Panc1 (cell line): ENCODE data around the gene DDX55. TPM values are rescaled to one million over a fixed set of nuclear protein-coding genes. Genes with fewer than 3 reads are reported as not detected.

Experiments
- ATAC-seq: fragments of 200-7000 bp; cut with Tn5 transposase; 2 replicates; pipeline ENCODE4 v1.9.1; 2020; ENCODE audit warnings: mild to moderate bottlenecking, moderate library complexity
- BruUV-seq: library from RNA; stranded (reverse); fragments of 400-500 nt; replicated peaks from 2 replicates; lab custom pipeline; 2021; lab: Mats Ljungman, UMichigan
- CTCF ChIA-PET: fragments of 300-600 bp; sonication (Branson Sonifier 250); formaldehyde crosslinking; loops from one replicate; lab custom pipeline; 2022; ENCODE audit warnings: antibody characterized with exemption; lab: Charles Lee
- POLR2A ChIA-PET: fragments of 300-600 bp; sonication (Branson Sonifier 250); formaldehyde crosslinking; loops from one replicate; lab custom pipeline; 2022; ENCODE audit warnings: antibody characterized with exemption; lab: Charles Lee
- DNase-seq: peaks from one replicate; pipeline ENCODE4 v3.0.0-alpha.2; 2010; ENCODE audit warnings: low read depth, low spot score
- H3K27ac ChIP-seq: 2 replicates; pipeline ENCODE4 v1.5.1; 2011; ENCODE audit warnings: mild to moderate bottlenecking, low read length, inconsistent platforms
- H3K27me3 ChIP-seq: fragments of 200-500 bp; sonication (Bioruptor generic); 2 replicates; pipeline ENCODE4 v1.6.0; 2014; ENCODE audit warnings: low read length, inconsistent platforms; ENCODE audit not compliant: control insufficient read depth, insufficient read depth
- H3K36me3 ChIP-seq: fragments of 200-500 bp; sonication (Bioruptor generic); 2 replicates; pipeline ENCODE4 v1.5.1; 2014; ENCODE audit warnings: inconsistent platforms, mild to moderate bottlenecking, low read length, moderate library complexity; ENCODE audit not compliant: control insufficient read depth, insufficient read depth
- H3K4me1 ChIP-seq: 2 replicates; pipeline ENCODE4 v1.5.1; 2011; ENCODE audit warnings: inconsistent platforms, mild to moderate bottlenecking, low read length, moderate library complexity; ENCODE audit not compliant: control insufficient read depth, insufficient read depth
- H3K4me3 ChIP-seq, 2 experiments: 2 replicates each; pipeline ENCODE4 v1.5.1; 2011 to 2012; ENCODE audit warnings: low read depth in 2 of 2, low read length in 2 of 2, mild to moderate bottlenecking in 2 of 2, inconsistent platforms in 1 of 2, moderate library complexity in 1 of 2
- H3K9me3 ChIP-seq: fragments of 200-500 bp; sonication (Bioruptor generic); 2 replicates; pipeline ENCODE4 v1.5.1; 2014; ENCODE audit warnings: low read depth, mild to moderate bottlenecking, inconsistent platforms, low read length, moderate library complexity; ENCODE audit not compliant: control insufficient read depth, insufficient read depth
- POLR2AphosphoS5 ChIP-seq: IDR thresholded peaks from 2 replicates; pipeline ENCODE4 v1.6.1; 2012; ENCODE audit warnings: mild to moderate bottlenecking, low read depth, low read length, moderate library complexity
- SIN3A ChIP-seq: IDR thresholded peaks from 2 replicates; pipeline ENCODE4 v1.6.1; 2012; ENCODE audit warnings: low read depth, mild to moderate bottlenecking, low read length, moderate library complexity, borderline replicate concordance; ENCODE audit not compliant: insufficient read depth
- TCF7L2 ChIP-seq: IDR thresholded peaks from 2 replicates; pipeline ENCODE4 v1.6.1; 2011; ENCODE audit warnings: mild to moderate bottlenecking, low read depth, low read length, inconsistent platforms
- in situ Hi-C: cut with HindIII; loops from 2 replicates; pipeline ENCODE4 v1.10.0; 2016; ENCODE audit warnings: low sequenced_read_pairs, low pct_unique_long_range_greater_than_20kb
- intact Hi-C: fragments of 100-400 bp; cut with micrococcal nuclease; formaldehyde crosslinking; loops from one replicate; pipeline ENCODE4 v1.10.0; 2022; ENCODE audit not compliant: unreplicated experiment
- total RNA-seq: library from RNA; stranded (reverse); gene quantifications from one replicate; pipeline ENCODE4 v1.2.1, GENCODE V29; 2021; ENCODE audit not compliant: unreplicated experiment
- TF ChIP-seq, protein P1 (sequence below), 2 experiments: IDR thresholded peaks; 2 replicates each; pipeline ENCODE4 v1.6.1; 2011 to 2012; ENCODE audit warnings: low read depth in 2 of 2, control low read depth in 1 of 2, low read length in 1 of 2, mild to moderate bottlenecking in 1 of 2, moderate library complexity in 1 of 2; ENCODE audit not compliant: insufficient read depth in 1 of 2
- TF ChIP-seq, protein P2 (sequence below): fragments of 450-650 bp; IDR thresholded peaks from 2 replicates; pipeline ENCODE4 v1.5.1; 2017; ENCODE audit warnings: mild to moderate bottlenecking

The DDX55 gene
- total RNA-seq, 1 experiment from 2014 or later, result 46.3 TPM

DNA sequence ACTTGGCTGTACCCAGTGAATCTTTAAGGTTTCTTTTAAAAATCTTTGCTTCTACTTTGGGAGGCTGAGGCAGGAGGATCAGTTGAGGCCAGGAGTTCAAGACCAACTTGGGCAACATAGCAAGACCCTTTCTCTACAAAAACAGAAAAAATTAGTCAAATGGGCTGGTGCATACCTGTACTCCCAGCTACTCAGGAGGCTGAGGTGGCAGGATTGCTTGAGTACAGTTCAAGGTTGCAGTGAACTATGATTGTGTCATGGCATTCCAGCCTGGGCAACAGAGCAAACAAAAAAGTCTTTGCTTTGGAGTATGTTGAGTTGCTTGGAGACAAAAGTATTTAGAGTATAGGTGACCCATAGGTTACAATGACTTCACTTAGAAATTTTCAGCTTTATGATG lies 6.2 kb upstream of the DDX55 start:
- ChIA-PET CTCF (no interaction called here), POLR2A (no interaction called here)
- H3K4me3 ChIP-seq, result no peak overlapping the region
- H3K4me1 ChIP-seq, result peaks cover under 1% of the 10 kb centered on the region; the same call in 1 of the 2 replicates
- H3K27ac ChIP-seq, result no peak overlapping the region
- 0 out of 2 replicates have a peak, but pooled peaks have one; percentile 56 for ATAC-seq
- intact Hi-C loops, result no loop called here
- no TSS peak for BruUV-seq
- in situ Hi-C loops, result no loop called here
- H3K27me3 ChIP-seq, result no peaks in the 10 kb centered on the region
- TF ChIP-seq TCF7L2, result no peak
- TF ChIP-seq, protein P1, sequence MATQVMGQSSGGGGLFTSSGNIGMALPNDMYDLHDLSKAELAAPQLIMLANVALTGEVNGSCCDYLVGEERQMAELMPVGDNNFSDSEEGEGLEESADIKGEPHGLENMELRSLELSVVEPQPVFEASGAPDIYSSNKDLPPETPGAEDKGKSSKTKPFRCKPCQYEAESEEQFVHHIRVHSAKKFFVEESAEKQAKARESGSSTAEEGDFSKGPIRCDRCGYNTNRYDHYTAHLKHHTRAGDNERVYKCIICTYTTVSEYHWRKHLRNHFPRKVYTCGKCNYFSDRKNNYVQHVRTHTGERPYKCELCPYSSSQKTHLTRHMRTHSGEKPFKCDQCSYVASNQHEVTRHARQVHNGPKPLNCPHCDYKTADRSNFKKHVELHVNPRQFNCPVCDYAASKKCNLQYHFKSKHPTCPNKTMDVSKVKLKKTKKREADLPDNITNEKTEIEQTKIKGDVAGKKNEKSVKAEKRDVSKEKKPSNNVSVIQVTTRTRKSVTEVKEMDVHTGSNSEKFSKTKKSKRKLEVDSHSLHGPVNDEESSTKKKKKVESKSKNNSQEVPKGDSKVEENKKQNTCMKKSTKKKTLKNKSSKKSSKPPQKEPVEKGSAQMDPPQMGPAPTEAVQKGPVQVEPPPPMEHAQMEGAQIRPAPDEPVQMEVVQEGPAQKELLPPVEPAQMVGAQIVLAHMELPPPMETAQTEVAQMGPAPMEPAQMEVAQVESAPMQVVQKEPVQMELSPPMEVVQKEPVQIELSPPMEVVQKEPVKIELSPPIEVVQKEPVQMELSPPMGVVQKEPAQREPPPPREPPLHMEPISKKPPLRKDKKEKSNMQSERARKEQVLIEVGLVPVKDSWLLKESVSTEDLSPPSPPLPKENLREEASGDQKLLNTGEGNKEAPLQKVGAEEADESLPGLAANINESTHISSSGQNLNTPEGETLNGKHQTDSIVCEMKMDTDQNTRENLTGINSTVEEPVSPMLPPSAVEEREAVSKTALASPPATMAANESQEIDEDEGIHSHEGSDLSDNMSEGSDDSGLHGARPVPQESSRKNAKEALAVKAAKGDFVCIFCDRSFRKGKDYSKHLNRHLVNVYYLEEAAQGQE (IDR thresholded peaks at IDR 0.05; ENCODE audit: insufficient read depth in 1 of 2, low read depth in 2 of 2, low read length in 1 of 2), result no peak
- no peak for TF ChIP-seq SIN3A
- TF ChIP-seq, protein P2, sequence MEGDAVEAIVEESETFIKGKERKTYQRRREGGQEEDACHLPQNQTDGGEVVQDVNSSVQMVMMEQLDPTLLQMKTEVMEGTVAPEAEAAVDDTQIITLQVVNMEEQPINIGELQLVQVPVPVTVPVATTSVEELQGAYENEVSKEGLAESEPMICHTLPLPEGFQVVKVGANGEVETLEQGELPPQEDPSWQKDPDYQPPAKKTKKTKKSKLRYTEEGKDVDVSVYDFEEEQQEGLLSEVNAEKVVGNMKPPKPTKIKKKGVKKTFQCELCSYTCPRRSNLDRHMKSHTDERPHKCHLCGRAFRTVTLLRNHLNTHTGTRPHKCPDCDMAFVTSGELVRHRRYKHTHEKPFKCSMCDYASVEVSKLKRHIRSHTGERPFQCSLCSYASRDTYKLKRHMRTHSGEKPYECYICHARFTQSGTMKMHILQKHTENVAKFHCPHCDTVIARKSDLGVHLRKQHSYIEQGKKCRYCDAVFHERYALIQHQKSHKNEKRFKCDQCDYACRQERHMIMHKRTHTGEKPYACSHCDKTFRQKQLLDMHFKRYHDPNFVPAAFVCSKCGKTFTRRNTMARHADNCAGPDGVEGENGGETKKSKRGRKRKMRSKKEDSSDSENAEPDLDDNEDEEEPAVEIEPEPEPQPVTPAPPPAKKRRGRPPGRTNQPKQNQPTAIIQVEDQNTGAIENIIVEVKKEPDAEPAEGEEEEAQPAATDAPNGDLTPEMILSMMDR, result no peak
- no peak for TF ChIP-seq POLR2AphosphoS5
- DNase-seq, result no peak
- no peaks in the 10 kb centered on the region for H3K9me3 ChIP-seq
- H3K36me3 ChIP-seq, result peaks cover 36% of the 10 kb centered on the region

DNA sequence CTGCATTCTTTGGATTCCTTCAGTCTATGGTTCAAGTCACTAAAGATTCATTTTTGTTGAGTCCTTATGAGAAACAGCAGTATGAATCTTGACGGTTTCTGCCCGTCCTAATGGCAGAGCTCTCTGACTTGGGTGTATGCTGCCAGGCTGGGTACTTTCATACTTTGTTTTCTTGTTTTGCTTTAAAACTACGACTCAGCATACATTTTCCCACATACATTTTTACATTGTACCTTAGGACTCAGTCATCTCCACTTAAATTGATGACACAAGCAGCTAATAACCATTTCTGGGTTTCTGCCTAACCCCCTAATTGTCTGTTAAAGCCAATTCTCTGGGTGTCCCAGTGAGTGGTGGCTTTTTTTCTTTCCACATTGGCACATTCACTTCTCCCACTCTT lies 4.8 kb upstream of the DDX55 start:
- CTCF ChIA-PET, result no interaction called here
- H3K4me3 ChIP-seq, result no peak overlapping the region
- in situ Hi-C loops, result no loop called here

More for the DNA sequence above, 4.8 kb upstream of the DDX55 start:
- BruUV-seq, result TSS peak; percentile 86
- H3K9me3 ChIP-seq, result no peaks in the 10 kb centered on the region
- intact Hi-C loops, result no loop called here
- ATAC-seq (no peak), DNase-seq (no peak)
- H3K36me3 ChIP-seq, result peaks cover 26% of the 10 kb centered on the region
- POLR2A ChIA-PET, result no interaction called here
- no peaks in the 10 kb centered on the region for H3K27me3 ChIP-seq
- TF ChIP-seq SIN3A (no peak), POLR2AphosphoS5 (no peak), TCF7L2 (no peak)
- TF ChIP-seq, protein P2, result no peak
- TF ChIP-seq, protein P1 (IDR thresholded peaks at IDR 0.05; ENCODE audit: insufficient read depth in 1 of 2, low read depth in 2 of 2, low read length in 1 of 2), result no peak
- H3K4me1 ChIP-seq, result peaks cover 3% of the 10 kb centered on the region; the same call in 1 of the 2 replicates
- H3K27ac ChIP-seq, result no peak overlapping the region
